Measurements from ENCODE around the gene BBIP1. TPM values are rescaled to one million over a fixed set of nuclear protein-coding genes. Genes with fewer than 3 reads are reported as not detected.
"Not testable (repeated sequence)": the region's sequence is repeated elsewhere in the genome, so short reads cannot be mapped to it uniquely, and the experiment has no call there.

BBIP1 gene
- total RNA-seq, 2 donors from 2014 or later, result 30.8 to 36.4 TPM

DNA sequence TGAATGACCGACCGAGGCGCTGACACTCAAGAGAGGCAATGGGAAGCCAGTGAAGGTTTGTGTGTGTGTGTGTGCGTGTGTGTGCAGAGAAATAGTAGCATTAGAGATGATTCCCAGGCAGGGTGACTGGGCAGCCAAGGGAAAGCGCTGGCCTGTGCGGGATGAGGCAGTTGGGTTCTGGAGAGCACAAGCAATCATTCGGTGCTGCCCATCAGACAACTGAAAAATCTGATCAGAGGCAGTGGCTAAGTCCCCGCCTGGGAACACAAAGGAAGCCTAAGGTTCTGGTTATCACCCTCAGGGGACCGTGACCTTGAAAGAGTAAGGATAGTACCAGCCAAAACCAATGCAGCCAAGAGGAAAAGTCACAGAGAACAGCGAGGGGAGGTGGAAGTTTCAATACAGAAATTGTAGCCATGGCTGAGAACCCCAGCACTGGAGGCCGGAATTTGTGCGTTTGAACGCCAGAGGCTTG is 48.1 kb downstream of the BBIP1 start:
- no peak for ATAC-seq
- H3K27me3 Mint-ChIP-seq, result no peaks in the 10 kb centered on the region
- no peak for DNase-seq
- peak overlapping the region; percentile 100 for H3K27ac Mint-ChIP-seq
- peaks cover 50% of the 10 kb centered on the region for H3K4me1 Mint-ChIP-seq
- peaks cover 3% of the 10 kb centered on the region for H3K36me3 Mint-ChIP-seq (ENCODE audit: low read depth)
- peak overlapping the region; percentile 92 for H3K4me3 Mint-ChIP-seq
- H3K9me3 ChIP-seq (ENCODE audit: control insufficient read depth, low read length, poor library complexity, severe bottlenecking), result no peaks in the 10 kb centered on the region

DNA sequence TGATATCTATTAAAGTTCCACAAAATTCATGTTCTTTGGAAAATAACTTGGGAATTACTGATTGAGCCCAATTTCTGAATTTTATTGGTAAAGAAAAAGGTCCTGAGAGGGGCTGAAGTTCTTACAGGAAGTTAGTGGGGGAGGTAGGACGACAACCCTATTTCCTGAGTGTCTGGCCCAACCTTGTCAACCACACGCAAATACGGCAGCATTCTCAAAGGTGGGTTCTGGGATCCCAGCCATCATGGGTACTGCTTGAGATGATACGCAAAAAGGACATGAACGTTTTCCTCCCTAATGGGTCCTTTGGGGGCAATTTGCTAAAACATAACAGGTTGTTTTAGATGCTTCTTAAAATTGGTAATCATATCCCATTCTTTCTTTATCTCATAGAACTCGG is 50.0 kb downstream of the BBIP1 start:
- Mint-ChIP-seq H3K4me3 (peak overlapping the region; percentile 92), H3K4me1 (peaks cover 62% of the 10 kb centered on the region), H3K36me3 (ENCODE audit: low read depth) (peaks cover 3% of the 10 kb centered on the region), H3K27ac (peak overlapping the region; percentile 100), H3K27me3 (no peaks in the 10 kb centered on the region)
- no peaks in the 10 kb centered on the region for H3K9me3 ChIP-seq (ENCODE audit: control insufficient read depth, low read length, poor library complexity, severe bottlenecking)
- ATAC-seq, result peak; percentile 21
- DNase-seq, result peak in 2 of 3 donors; percentile 33 to 49

DNA sequence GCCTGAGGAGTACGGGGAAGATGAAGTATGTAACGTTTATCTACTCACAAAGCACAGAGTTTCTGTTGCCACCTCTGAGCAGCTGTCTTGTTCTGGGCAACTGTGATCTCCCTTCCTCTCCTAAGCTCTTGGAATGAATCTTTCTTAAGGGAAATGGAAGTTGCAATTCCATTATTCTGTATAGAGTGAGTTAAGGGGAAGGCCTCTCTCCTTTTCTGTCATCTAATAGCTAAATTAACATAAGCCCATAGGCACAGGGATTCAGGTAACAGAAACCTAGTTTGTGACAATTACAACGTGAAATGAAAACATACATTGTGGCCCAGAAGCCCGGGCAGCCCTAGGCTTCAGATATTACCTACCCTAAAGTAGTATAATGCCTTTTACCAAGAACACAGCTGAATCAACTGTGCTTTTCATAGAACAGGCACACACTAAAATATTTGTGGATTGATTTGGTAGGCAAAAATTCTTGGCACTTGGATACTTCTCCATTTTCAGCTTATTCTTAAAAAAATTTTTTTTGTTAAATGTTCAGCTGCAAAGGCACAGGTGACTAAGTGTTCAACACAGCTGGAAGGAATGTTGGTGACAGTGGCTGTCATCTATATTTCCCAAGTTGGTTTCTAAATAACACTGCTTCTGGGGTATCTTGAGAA is 51.0 kb downstream of the BBIP1 start:
- H3K9me3 ChIP-seq (ENCODE audit: control insufficient read depth, low read length, poor library complexity, severe bottlenecking), result no peaks in the 10 kb centered on the region

DNA sequence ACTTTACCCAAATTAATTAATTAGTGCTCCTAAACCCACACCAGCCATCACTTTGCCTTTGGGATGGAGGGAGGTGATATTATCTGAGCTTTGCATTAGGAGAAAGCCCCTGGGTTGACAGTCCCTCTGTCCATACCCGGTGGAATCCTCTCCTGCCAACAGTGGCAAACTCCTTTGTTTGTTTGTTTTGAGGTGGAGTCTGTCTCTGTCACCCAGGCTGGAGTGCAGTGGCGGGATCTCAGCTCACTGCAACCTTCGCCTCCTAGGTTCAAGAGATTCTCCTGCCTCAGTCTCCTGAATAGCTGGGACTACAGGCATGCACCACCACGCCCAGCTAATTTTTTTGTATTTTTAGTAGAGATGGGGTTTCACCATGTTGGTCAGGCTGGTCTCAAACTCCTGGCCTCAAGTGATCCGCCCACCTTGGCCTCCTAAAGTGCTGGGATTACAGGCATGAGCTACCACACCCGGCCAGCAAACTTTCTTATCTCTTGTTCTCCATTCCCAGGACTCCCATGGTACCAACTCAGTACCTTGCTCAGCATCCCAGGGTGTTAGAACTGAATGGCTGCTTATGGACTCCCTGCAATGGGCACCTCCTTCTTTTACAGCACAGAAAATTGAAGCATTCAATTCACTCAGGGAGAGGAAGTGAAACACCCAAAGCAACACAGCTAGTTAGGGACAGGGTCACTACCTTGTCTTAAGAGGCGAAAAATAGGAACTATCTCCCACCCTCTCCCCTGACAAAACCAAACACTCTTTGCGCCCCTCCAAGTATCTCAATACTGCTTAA is 51.8 kb downstream of the BBIP1 start:
- peak overlapping the region; percentile 100 for H3K27ac Mint-ChIP-seq
- H3K4me3 Mint-ChIP-seq, result peak overlapping the region; percentile 69
- not testable (repeated sequence) for H3K27me3 Mint-ChIP-seq; DNase-seq; H3K9me3 ChIP-seq (ENCODE audit: control insufficient read depth, low read length, poor library complexity, severe bottlenecking); H3K36me3 Mint-ChIP-seq (ENCODE audit: low read depth); ATAC-seq
- H3K4me1 Mint-ChIP-seq, result peaks cover 77% of the 10 kb centered on the region

More for the DNA sequence above, 51.0 kb downstream of the BBIP1 start:
- peaks cover 3% of the 10 kb centered on the region for H3K36me3 Mint-ChIP-seq (ENCODE audit: low read depth)
- ATAC-seq (no peak), DNase-seq (no peak)
- H3K27ac Mint-ChIP-seq, result peak overlapping the region; percentile 100
- no peaks in the 10 kb centered on the region for H3K27me3 Mint-ChIP-seq
- H3K4me1 Mint-ChIP-seq, result peaks cover 72% of the 10 kb centered on the region
- H3K4me3 Mint-ChIP-seq, result peak overlapping the region; percentile 69

DNA sequence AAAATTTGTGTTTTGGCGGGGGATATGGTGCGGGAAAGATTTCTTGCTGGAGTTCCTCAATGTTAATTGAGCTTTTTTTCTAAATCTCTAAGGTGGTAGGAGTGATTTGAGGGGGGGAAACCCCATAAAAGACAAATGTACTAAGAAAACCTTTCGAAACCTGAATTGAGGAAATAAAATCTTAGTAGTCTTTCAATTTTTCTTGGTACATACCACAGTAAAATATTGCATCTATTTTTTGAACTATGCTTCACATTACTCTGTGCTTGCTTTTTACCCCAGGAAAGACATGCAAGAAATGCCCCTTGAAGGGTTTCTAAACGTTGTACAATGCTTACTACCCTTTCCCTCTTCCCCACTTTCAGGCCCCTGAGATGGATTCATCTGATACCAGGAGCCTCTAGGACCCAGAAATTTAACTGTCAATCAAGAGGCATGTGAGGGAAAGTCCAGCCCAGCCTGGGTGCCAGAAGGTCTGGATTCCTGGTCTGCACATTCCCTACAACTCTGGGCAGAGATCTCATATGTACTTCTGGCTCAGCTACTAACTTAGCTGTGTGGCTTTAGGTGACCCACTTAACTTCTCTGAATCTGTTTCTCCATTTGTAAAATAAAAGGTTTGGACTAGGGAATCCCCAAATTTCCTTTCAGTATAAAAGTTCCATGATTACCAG is 53.0 kb downstream of the BBIP1 start:
- peaks cover 79% of the 10 kb centered on the region for H3K4me1 Mint-ChIP-seq
- no peaks in the 10 kb centered on the region for H3K27me3 Mint-ChIP-seq
- peak overlapping the region; percentile 87 for H3K4me3 Mint-ChIP-seq
- H3K27ac Mint-ChIP-seq, result peak overlapping the region; percentile 100
- ATAC-seq, result no peak
- no peak for DNase-seq
- no peaks in the 10 kb centered on the region for H3K9me3 ChIP-seq (ENCODE audit: control insufficient read depth, low read length, poor library complexity, severe bottlenecking)
- H3K36me3 Mint-ChIP-seq (ENCODE audit: low read depth), result no peaks in the 10 kb centered on the region

DNA sequence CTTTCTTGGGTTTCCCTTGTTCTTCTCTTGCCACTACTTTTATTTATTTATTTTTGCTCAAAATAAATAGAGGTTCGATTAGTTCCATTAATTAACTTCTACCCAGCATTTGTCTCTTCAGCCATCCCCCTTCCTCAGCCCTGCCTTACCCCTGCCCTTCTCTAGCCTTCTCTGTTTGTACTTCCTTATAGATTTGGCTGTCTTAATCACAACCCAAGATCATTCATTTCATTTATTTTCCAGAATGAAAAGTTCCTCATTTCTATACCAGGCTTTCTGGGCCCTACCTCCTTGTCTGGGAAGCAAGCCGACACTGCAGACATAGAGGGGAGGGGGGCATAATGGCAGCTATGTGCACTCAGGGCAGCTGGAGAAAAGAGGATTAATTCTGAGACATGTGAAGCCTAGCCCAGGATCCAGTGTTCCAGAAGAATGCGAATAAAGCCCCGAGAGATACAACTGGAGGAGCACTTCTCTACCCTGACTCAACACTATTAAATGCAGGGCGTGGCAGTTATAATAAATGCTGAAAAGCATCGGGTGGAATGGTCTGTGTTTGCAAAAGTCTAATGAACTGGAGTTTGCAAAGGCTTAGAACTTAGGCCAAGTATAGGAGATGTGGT is 53.7 kb downstream of the BBIP1 start:
- no peak for ATAC-seq
- H3K4me3 Mint-ChIP-seq, result peak overlapping the region; percentile 87
- H3K4me1 Mint-ChIP-seq, result peaks cover 79% of the 10 kb centered on the region
- DNase-seq, result no peak
- no peaks in the 10 kb centered on the region for H3K36me3 Mint-ChIP-seq (ENCODE audit: low read depth)
- H3K9me3 ChIP-seq (ENCODE audit: control insufficient read depth, low read length, poor library complexity, severe bottlenecking), result no peaks in the 10 kb centered on the region
- H3K27ac Mint-ChIP-seq, result peak overlapping the region; percentile 100
- no peaks in the 10 kb centered on the region for H3K27me3 Mint-ChIP-seq

DNA sequence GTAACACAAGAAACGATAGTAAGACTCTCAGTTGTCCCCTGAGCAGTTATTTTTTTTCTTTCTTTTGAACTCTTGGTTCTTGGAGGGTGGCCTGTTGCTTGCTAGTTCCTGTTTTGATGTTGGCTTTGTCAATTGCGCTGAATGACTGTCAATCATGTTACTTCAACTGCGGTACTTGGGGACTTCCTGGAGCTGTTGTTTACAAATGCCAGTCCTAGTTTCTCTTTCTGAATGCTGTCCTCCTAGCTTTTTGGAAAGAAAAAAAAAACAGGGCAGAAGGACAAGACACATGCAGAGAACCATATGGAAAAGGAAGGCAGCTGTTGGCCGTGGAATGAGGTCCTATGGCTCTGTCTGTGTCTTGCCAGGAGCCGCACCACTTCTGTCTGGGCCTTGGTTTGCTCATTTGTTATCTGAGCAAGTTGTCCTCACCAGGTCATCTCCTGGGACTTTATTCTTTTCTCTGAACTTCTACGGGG is 54.3 kb downstream of the BBIP1 start:
- Mint-ChIP-seq H3K36me3 (ENCODE audit: low read depth) (no peaks in the 10 kb centered on the region), H3K4me3 (peak overlapping the region; percentile 87), H3K27ac (peak overlapping the region; percentile 100), H3K27me3 (no peaks in the 10 kb centered on the region), H3K4me1 (peaks cover 79% of the 10 kb centered on the region)
- DNase-seq (peak in 1 of 3 donors; percentile 35), ATAC-seq (peak; percentile 80)
- no peaks in the 10 kb centered on the region for H3K9me3 ChIP-seq (ENCODE audit: control insufficient read depth, low read length, poor library complexity, severe bottlenecking)

DNA sequence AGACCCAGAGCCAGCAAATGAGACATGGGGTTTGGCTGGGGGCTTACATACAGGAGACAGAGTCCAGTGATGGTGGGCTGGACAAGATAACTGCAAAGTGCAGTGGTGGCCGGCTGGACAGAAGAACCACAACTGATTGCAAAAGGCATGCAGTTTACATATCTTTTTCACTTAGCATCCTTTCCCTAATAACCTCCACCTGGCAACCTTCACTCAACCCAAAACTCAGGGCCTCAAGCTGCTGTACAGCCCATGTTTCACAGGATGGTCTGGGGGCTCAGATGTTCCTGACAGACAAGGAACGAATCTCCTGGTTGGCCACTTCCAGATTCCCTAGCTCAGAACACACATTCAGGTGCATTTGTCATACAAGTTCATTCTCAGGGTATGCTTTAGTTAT is 55.0 kb downstream of the BBIP1 start:
- peaks cover 77% of the 10 kb centered on the region for H3K4me1 Mint-ChIP-seq
- H3K9me3 ChIP-seq (ENCODE audit: control insufficient read depth, low read length, poor library complexity, severe bottlenecking), result no peaks in the 10 kb centered on the region
- H3K27me3 Mint-ChIP-seq, result no peaks in the 10 kb centered on the region
- H3K4me3 Mint-ChIP-seq, result peak overlapping the region; percentile 41
- no peak for DNase-seq
- no peak for ATAC-seq
- H3K36me3 Mint-ChIP-seq (ENCODE audit: low read depth), result no peaks in the 10 kb centered on the region
- peak overlapping the region; percentile 100 for H3K27ac Mint-ChIP-seq

DNA sequence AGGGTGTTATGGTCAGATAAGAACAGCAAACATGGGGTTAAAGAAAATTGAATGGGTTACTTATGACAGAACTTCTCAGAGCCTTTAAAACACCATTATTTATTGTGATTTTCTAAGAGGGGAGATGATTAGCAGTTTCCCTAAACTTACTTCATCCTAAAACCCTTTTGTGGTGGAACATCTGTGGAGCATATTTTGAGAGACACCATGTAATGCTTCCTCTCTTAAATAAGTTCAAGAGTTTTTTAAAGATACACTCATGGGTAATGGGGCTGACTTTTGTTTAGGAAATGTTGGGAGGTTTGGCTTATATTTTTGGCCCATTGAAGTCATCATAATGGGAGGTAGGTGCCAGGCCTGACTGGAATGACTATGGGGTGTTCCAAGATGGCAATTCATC is 55.6 kb downstream of the BBIP1 start:
- Mint-ChIP-seq H3K36me3 (ENCODE audit: low read depth) (no peaks in the 10 kb centered on the region), H3K27ac (peak overlapping the region; percentile 100), H3K4me3 (peak overlapping the region; percentile 41), H3K4me1 (peaks cover 76% of the 10 kb centered on the region), H3K27me3 (no peaks in the 10 kb centered on the region)
- no peak for DNase-seq
- H3K9me3 ChIP-seq (ENCODE audit: control insufficient read depth, low read length, poor library complexity, severe bottlenecking), result no peaks in the 10 kb centered on the region
- ATAC-seq, result no peak

DNA sequence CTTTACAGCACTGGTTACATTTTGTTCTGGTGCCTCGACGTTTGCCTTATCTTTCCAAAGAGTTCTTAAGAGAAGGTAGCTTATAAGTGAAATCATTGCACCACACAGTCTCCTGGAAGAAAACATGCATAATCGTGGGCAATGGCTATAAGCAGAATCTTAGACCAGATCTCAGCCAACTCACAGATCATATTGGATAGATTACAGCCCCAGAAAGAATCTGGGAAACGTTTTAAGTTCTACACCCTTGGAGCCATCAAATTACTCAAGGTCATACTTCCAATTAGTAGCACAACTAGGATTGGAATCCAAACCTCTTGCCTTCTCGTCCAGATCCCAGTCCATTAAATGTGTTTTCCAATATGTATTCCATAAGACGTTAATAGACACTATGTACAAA is 56.0 kb downstream of the BBIP1 start:
- no peaks in the 10 kb centered on the region for H3K9me3 ChIP-seq (ENCODE audit: control insufficient read depth, low read length, poor library complexity, severe bottlenecking)
- no peaks in the 10 kb centered on the region for H3K36me3 Mint-ChIP-seq (ENCODE audit: low read depth)
- DNase-seq, result no peak
- no peaks in the 10 kb centered on the region for H3K27me3 Mint-ChIP-seq
- H3K4me3 Mint-ChIP-seq, result no peak overlapping the region
- H3K27ac Mint-ChIP-seq, result peak overlapping the region; percentile 100
- ATAC-seq, result no peak
- peaks cover 79% of the 10 kb centered on the region for H3K4me1 Mint-ChIP-seq

DNA sequence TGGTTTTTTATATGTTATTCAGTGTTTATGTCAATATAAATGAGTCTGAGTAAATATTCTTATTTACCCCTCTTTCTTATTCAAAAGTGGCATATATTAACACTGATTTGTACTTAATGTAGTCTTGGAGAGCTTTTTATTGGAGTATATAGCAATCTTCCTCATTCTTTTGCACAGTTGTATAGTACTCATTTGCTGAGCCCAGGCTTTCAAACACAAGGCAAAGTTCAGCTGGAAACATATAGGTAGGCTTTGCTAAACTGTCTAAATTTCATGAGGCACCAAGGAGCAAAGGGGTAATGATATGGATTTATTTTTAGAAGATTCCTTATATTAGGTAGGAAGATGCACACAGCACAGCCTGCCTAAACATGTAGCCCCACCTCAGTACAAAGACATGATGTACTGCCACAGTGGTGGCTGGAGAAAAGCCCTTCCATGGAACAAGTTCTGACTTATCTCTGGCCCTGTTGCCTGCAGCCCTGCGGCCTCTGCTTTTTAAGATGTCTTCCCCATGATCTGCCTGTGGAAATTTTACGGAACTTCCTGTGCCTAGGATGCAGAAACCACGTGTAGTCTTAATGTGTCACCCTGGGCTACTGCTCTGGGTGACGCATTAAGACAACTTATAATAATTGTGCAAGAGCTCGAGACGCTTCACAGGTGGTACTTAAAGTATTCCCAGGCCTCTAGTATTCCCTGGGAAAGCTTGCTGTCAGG is 56.9 kb downstream of the BBIP1 start:
- no peak for DNase-seq
- Mint-ChIP-seq H3K27ac (peak overlapping the region; percentile 100), H3K4me1 (peaks cover 80% of the 10 kb centered on the region), H3K27me3 (no peaks in the 10 kb centered on the region), H3K4me3 (no peak overlapping the region), H3K36me3 (ENCODE audit: low read depth) (no peaks in the 10 kb centered on the region)
- ATAC-seq, result no peak
- H3K9me3 ChIP-seq (ENCODE audit: control insufficient read depth, low read length, poor library complexity, severe bottlenecking), result no peaks in the 10 kb centered on the region

DNA sequence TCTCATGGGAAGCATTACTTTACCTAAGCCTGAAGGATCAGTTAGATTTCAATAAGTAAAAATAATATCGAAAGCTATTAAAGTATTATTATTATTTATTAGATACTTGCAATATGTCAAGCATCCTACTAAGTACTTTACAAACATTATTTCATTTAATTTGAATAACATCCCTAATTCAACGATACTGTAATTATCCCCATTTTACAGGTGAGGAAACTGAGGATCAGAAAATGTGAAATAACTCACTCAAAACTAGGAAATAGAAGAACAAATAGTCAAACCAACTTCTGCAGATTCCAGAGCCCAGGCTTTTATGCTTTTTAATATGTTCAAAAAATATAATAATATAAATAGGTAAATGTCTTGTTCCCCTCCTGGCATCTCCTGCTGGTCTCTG is 57.5 kb downstream of the BBIP1 start:
- Mint-ChIP-seq H3K27me3 (no peaks in the 10 kb centered on the region), H3K36me3 (ENCODE audit: low read depth) (no peaks in the 10 kb centered on the region), H3K4me3 (no peak overlapping the region), H3K27ac (peak overlapping the region; percentile 100), H3K4me1 (peaks cover 76% of the 10 kb centered on the region)
- ATAC-seq, result no peak
- H3K9me3 ChIP-seq (ENCODE audit: control insufficient read depth, low read length, poor library complexity, severe bottlenecking), result no peaks in the 10 kb centered on the region
- DNase-seq, result no peak
